K562 (cell line): ENCODE data around the gene SMAD5. TPM values are rescaled to one million over a fixed set of nuclear protein-coding genes. Genes with fewer than 3 reads are reported as not detected.

ENCODE experiments used
- ATAC-seq: fragments of 200-7000 bp; cut with Tn5 transposase; 3 replicates; pipeline ENCODE4 v1.9.1; 2020; ENCODE audit warnings: moderate library complexity
- BruUV-seq: library from RNA; stranded (reverse); fragments of 400-500 nt; replicated peaks from 2 replicates; lab custom pipeline; 2021; lab: Mats Ljungman, UMichigan
- CTCF ChIA-PET: fragments of 300-600 bp; formaldehyde crosslinking; extraction: SDS; loops from one replicate; lab custom pipeline; 2021; ENCODE audit warnings: low intra/inter-chr PET ratio; lab: Yijun Ruan, JAX
- POLR2A ChIA-PET: fragments of 300-600, 350-650 bp; sonication (Branson Sonifier 250); formaldehyde crosslinking; extraction: SDS; loops from one replicate; lab custom pipeline; 2021; ENCODE audit warnings: antibody characterized with exemption, inconsistent platforms; lab: Yijun Ruan, JAX
- DNase-seq, 4 experiments: peaks; one replicate each; pipeline versions ENCODE4 v3.0.0 to v3.0.0-alpha.2; 2011 to 2018; ENCODE audit warnings: low spot score in 3 of 4, mixed read lengths in 3 of 4; ENCODE audit errors: extremely low read depth in 1 of 4
- FAIRE-seq: peaks from 2 replicates; lab custom pipeline; 2011; peaks lifted over from hg19 to GRCh38; lab: Jason Lieb, UNC
- H2AFZ ChIP-seq: 2 replicates; pipeline ENCODE4 v1.6.0; 2011; ENCODE audit warnings: low read depth, low read length, control low read depth, inconsistent platforms
- H3K27ac ChIP-seq: fragments of 200-600 bp; 3 replicates; pipeline ENCODE4 v1.8.0; 2011; ENCODE audit warnings: low read depth, mild to moderate bottlenecking, control low read depth, inconsistent platforms, low read length, moderate library complexity, mixed read lengths; ENCODE audit errors: extremely low read depth
- H3K27me3 ChIP-seq, 2 experiments: fragments of 300-600 bp in 1 of 2; 2 replicates in 1 of 2; 3 replicates in 1 of 2; pipeline versions ENCODE4 v1.6.0 to v1.8.0; 2011; ENCODE audit warnings: inconsistent platforms in 2 of 2, low read length in 2 of 2, mild to moderate bottlenecking in 1 of 2, mixed read lengths in 1 of 2, moderate library complexity in 1 of 2; ENCODE audit not compliant: control insufficient read depth in 2 of 2, insufficient read depth in 2 of 2
- H3K36me3 ChIP-seq: fragments of 300-600 bp; 3 replicates; pipeline ENCODE4 v1.8.0; 2011; ENCODE audit warnings: mild to moderate bottlenecking, low read length, inconsistent platforms; ENCODE audit not compliant: control insufficient read depth, insufficient read depth
- H3K4me1 ChIP-seq, 2 experiments: fragments of 200-600 bp in 1 of 2; replicated peaks in 1 of 2; 2 replicates in 1 of 2; 3 replicates in 1 of 2; pipeline versions ENCODE4 v1.5.1 to v1.8.0; 2011; ENCODE audit warnings: inconsistent platforms in 2 of 2, low read length in 2 of 2, mild to moderate bottlenecking in 1 of 2, mixed read lengths in 1 of 2, moderate library complexity in 1 of 2; ENCODE audit not compliant: control insufficient read depth in 2 of 2, insufficient read depth in 2 of 2
- H3K4me2 ChIP-seq: 2 replicates; pipeline ENCODE4 v1.6.1; 2011; ENCODE audit warnings: low read length, control low read depth, inconsistent platforms, mixed read lengths; ENCODE audit not compliant: insufficient read depth
- H3K4me3 ChIP-seq: fragments of 200-600 bp; sonication (generic), shearing (Covaris generic); 2 replicates; pipeline ENCODE4 v1.5.1; 2016; ENCODE audit warnings: control low read depth, inconsistent platforms
- H3K79me2 ChIP-seq: fragments of 200-600 bp; 3 replicates; pipeline ENCODE4 v1.8.0; 2011; ENCODE audit warnings: low read length, inconsistent platforms; ENCODE audit not compliant: control insufficient read depth, insufficient read depth
- H3K9ac ChIP-seq, 2 experiments: 2 replicates each; pipeline versions ENCODE4 v1.6.0 to v1.6.1; 2011; ENCODE audit warnings: low read depth in 2 of 2, low read length in 2 of 2, control low read depth in 1 of 2, inconsistent platforms in 1 of 2, mild to moderate bottlenecking in 1 of 2, mixed read lengths in 1 of 2; ENCODE audit not compliant: insufficient read depth in 1 of 2
- H3K9me1 ChIP-seq: one replicate; pipeline ENCODE4 v1.6.0; 2011; ENCODE audit warnings: inconsistent platforms, mild to moderate bottlenecking, low read length, moderate library complexity; ENCODE audit not compliant: control insufficient read depth, insufficient read depth
- H3K9me3 ChIP-seq: replicated peaks from 2 replicates; pipeline ENCODE4 v1.5.1; 2011; ENCODE audit warnings: low read depth, low read length, inconsistent platforms; ENCODE audit not compliant: control insufficient read depth, insufficient read depth
- H4K20me1 ChIP-seq: replicated peaks from 2 replicates; pipeline ENCODE4 v1.6.1; 2011; ENCODE audit warnings: low read length, inconsistent platforms, mixed read lengths; ENCODE audit not compliant: control insufficient read depth, insufficient read depth
- CHD7 ChIP-seq: fragments of 200-600 bp; sonication (generic); IDR thresholded peaks from one replicate; pipeline ENCODE4 v1.6.1; 2012; ENCODE audit warnings: mild to moderate bottlenecking, low read depth, low read length, inconsistent platforms
- GTF2A2 ChIP-seq: IDR thresholded peaks from 2 replicates; pipeline ENCODE4 v1.6.1; 2016; ENCODE audit warnings: mild to moderate bottlenecking, missing genetic modification characterization, missing compliant biosample characterization
- IRF9 ChIP-seq: fragments of 450-650 bp; IDR thresholded peaks from 2 replicates; pipeline ENCODE4 v1.6.1; 2016; ENCODE audit warnings: missing biosample characterization, missing genetic modification characterization
- WGBS: fragments of 100-300 bp; shearing (Covaris generic); methylation state at CpG from one replicate; pipeline ENCODE4 v1.1.6; 2016; ENCODE audit warnings: low coverage, mixed read lengths; ENCODE audit not compliant: insufficient coverage; ENCODE audit errors: missing lambda C conversion rate; 5-methylcytosine and 5-hydroxymethylcytosine counted together
- in situ Hi-C: fragments of 300-500 bp; cut with MboI; formaldehyde crosslinking; loops from 4 replicates; pipeline ENCODE4 v1.15.0; 2018; ENCODE audit warnings: inconsistent platforms, mixed read lengths
- intact Hi-C: fragments of 100-400 bp; cut with micrococcal nuclease; formaldehyde crosslinking; loops from 2 replicates; pipeline ENCODE4 v1.14.2; 2022
- polyA plus RNA-seq, 8 experiments: library from polyadenylated mRNA; depleted of rRNA in 4 of 8; stranded (reverse) in 5 of 8; unstranded in 3 of 8; fragments of >200 nt; fragmentation: Nextera tagmentation in 2 of 8; fragmentation: Illumina TruSeq in 1 of 8; extraction: Ambion mirVana in 2 of 8; extraction: Trizol in 1 of 8; gene quantifications; 2 replicates each; pipeline versions ENCODE4 v1.2.1 to v1.2.3, GENCODE V29; 2011 to 2014; ENCODE audit warnings: inconsistent platforms in 1 of 8, missing spikeins in 1 of 8
- total RNA-seq, 7 experiments: library from RNA; depleted of rRNA in 6 of 7; stranded (reverse); fragments of >200 nt in 6 of 7; fragmentation: Illumina TruSeq in 2 of 7; extraction: Trizol in 2 of 7; gene quantifications; 2 replicates each; pipeline versions ENCODE4 v1.2.1 to v1.2.3, GENCODE V29; 2011 to 2021; ENCODE audit warnings: low replicate concordance in 1 of 7
- TF ChIP-seq, protein P1 (sequence below): sonication (generic); formaldehyde crosslinking; IDR thresholded peaks from 2 replicates; pipeline ENCODE4 v1.8.1; 2022; ENCODE audit warnings: missing genetic modification reagents

Gene SMAD5
- total and polyA plus RNA-seq, 9 of the 15 experiments (the other 6 are each of a cell fraction or from before 2014, with no cell fraction given) = 12.4 to 53.9 (median 20.3) TPM

DNA sequence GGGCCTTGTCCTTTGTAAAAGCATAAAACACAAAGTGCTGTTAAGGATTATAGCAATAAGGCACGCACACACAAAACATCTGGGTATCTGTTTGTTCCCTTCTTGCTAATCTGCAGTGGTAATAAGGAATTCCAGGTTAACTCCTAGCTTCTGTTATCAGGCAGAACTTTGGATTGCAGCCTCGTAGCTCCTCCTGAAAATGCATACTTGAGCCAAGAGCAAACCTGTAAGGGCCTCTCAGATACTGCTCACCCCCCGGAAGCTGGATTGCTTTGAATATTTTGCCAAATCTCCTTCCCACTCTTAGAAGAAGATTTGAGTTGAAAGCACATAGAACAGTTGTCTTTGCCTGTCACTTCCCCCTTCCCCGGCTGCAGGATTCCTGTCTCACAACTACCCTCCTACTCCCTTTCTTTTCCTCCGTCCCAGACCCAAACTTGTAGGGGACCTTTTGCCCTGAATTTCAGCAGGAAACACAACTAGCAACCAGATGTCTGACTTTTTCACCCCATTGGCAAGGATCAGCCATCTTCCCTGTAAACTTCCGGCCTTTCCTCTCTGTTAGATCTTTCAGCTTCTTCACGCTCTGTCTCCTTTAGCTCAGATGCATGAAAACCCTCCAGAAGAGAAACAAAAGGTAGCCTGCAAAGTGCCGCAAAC, 28.2 kb upstream of the SMAD5 start (continued):
- TF ChIP-seq IRF9 (tag) = no peak

GRCh38 chr5:136106351-136107031, 26.2 kb upstream of the SMAD5 start:
- Histone ChIP-seq H3K4me1 (no peaks in the 10 kb centered on the region; a peak in 2 of 5 replicates), H2AFZ (no peak overlapping the region), H3K9me3 (no peaks in the 10 kb centered on the region), H3K9me1 (no peaks in the 10 kb centered on the region), H3K4me3 (no peak overlapping the region), H3K36me3 (no peaks in the 10 kb centered on the region), H3K9ac (no peak overlapping the region), H4K20me1 (no peaks in the 10 kb centered on the region), H3K27ac (no peak overlapping the region), H3K4me2 (no peak overlapping the region), H3K79me2 (no peaks in the 10 kb centered on the region), H3K27me3 (peaks cover 10 to 17% of the 10 kb centered on the region in 2 experiments; a peak in 3 of 5 replicates)
- ATAC-seq (no peak), DNase-seq (no peak), FAIRE-seq (no peak)
- CTCF ChIA-PET = no interaction called here
- in situ Hi-C loops (no loop called here), intact Hi-C loops (no loop called here)
- no TSS peak for BruUV-seq
- POLR2A ChIA-PET = no interaction called here
- 2% methylated on average over 6 of the region's 6 CpGs for WGBS
- TF ChIP-seq, protein P1, sequence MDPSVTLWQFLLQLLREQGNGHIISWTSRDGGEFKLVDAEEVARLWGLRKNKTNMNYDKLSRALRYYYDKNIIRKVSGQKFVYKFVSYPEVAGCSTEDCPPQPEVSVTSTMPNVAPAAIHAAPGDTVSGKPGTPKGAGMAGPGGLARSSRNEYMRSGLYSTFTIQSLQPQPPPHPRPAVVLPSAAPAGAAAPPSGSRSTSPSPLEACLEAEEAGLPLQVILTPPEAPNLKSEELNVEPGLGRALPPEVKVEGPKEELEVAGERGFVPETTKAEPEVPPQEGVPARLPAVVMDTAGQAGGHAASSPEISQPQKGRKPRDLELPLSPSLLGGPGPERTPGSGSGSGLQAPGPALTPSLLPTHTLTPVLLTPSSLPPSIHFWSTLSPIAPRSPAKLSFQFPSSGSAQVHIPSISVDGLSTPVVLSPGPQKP (CRISPR knock-in tag) = no peak
- TF ChIP-seq CHD7 (no peak), GTF2A2 (tag) (no peak)
